Measurements from ENCODE around the gene TLE5.
A peak's percentile ranks its signal among the peaks of the same experiment; 100 is the strongest.

Gene TLE5

DNA sequence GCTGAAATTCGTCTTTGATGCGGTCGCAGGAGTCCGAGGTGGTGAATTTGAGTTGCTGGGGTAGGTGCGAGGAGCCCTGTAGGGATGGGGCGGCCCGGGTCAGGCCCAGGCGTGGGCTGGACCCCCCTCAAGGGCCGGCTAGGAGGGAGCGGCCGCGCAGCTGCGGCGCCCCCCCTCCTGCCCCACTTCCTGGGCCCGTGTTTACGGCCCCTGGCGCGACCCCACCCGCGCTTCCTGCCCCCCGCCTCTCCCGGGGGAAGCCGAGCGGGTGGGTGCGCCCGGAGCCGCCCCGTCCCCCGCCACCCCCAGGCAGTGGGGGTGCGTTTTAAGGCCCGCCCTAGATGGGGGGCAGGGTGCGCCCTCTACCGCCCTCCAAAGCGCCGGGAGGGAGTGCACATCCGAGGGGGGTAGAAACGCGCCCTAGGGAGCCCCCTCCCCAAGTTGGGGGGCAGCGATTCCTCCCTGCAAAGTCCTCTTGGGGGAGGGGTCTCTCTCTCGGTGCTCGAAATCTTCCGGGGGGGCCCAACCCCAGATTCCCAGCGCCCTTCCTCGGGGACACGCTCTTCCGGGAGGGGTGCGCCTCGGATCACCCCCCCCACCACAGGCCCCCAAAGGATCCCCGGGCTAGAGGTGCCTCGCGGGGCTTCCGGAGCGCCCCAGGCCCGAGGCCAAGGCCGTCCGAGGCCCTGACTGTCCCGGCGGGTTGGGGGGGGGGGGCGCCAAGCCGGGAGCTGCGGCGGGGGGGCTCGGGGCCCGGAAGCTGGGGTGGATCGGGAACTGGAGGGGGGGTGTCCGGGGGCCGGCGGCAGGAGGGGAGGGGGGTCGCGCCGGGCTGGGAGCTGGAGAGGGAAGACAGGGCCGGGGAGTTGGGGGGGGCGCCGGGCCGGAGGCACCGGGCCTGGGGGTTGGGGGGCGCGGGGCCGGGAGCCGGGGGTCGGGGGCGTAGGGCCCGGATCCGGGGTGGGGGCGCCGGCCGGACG is 823 bp downstream of the TLE5 start:
- H3K36me3 ChIP-seq (ENCODE audit: insufficient read depth, low read length) = peaks cover 50% of the 10 kb centered on the region
- peak overlapping the region; percentile 74 for H3K4me2 ChIP-seq (ENCODE audit: insufficient read depth, low read length)
- DNase-seq = peak; percentile 86
- peak overlapping the region; percentile 77 to 85 for H3K4me3 ChIP-seq (ENCODE audit: low read depth in 1 of 2, low read length in 2 of 2)
- peak overlapping the region; percentile 99 for H3K9ac ChIP-seq (ENCODE audit: low read depth, low read length)
- ATAC-seq (ENCODE audit: insufficient read depth, low read depth) = peak; percentile 76
- H3K27me3 ChIP-seq (ENCODE audit: insufficient read depth, low read length, poor library complexity) = no peaks in the 10 kb centered on the region
- peaks cover 62% of the 10 kb centered on the region for H3K79me2 ChIP-seq (ENCODE audit: insufficient read depth, low read length)
- H3K27ac ChIP-seq (ENCODE audit: low read length) = peak overlapping the region; percentile 84
- peaks cover 44% of the 10 kb centered on the region for H4K20me1 ChIP-seq (ENCODE audit: insufficient read depth, low read length)
- no peaks in the 10 kb centered on the region for H3K9me3 ChIP-seq (ENCODE audit: insufficient read depth, low read length, severe bottlenecking)
- TF ChIP-seq EZH2 (IDR thresholded peaks at IDR 0.05; ENCODE audit: borderline replicate concordance, low read depth, low read length, severe bottlenecking) = no peak
- TF ChIP-seq, protein P1, sequence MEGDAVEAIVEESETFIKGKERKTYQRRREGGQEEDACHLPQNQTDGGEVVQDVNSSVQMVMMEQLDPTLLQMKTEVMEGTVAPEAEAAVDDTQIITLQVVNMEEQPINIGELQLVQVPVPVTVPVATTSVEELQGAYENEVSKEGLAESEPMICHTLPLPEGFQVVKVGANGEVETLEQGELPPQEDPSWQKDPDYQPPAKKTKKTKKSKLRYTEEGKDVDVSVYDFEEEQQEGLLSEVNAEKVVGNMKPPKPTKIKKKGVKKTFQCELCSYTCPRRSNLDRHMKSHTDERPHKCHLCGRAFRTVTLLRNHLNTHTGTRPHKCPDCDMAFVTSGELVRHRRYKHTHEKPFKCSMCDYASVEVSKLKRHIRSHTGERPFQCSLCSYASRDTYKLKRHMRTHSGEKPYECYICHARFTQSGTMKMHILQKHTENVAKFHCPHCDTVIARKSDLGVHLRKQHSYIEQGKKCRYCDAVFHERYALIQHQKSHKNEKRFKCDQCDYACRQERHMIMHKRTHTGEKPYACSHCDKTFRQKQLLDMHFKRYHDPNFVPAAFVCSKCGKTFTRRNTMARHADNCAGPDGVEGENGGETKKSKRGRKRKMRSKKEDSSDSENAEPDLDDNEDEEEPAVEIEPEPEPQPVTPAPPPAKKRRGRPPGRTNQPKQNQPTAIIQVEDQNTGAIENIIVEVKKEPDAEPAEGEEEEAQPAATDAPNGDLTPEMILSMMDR (IDR thresholded peaks at IDR 0.05; ENCODE audit: borderline replicate concordance, extremely low read depth, low read length, poor library complexity, severe bottlenecking) = peak; percentile 57
- H2AFZ ChIP-seq (ENCODE audit: low read depth, low read length) = peak overlapping the region; percentile 56
- peaks cover 46% of the 10 kb centered on the region for H3K4me1 ChIP-seq (ENCODE audit: insufficient read depth, low read length)

DNA sequence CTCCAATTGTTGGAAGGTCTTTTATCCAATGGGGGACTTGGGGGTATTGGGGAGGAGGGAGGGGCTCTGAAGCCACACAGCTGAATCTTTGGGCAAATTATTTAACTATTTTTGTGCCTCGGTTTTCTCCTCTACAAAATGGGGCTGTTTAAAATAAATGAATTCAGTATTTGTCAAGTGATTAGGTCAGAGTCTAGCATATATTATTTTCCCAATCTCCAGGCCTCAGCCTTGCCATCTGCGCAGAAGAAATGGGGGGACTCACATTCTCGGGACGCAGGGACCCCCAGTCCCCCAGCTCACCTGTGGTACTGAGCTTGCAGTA is 1.5 kb downstream of the TLE5 start:
- Histone ChIP-seq H3K27me3 (ENCODE audit: insufficient read depth, low read length, poor library complexity) (no peaks in the 10 kb centered on the region), H3K9ac (ENCODE audit: low read depth, low read length) (peak overlapping the region; percentile 99), H3K4me3 (ENCODE audit: low read depth in 1 of 2, low read length in 2 of 2) (peak overlapping the region; percentile 77 to 85; a peak in 3 of 4 replicates), H3K79me2 (ENCODE audit: insufficient read depth, low read length) (peaks cover 62% of the 10 kb centered on the region), H3K9me3 (ENCODE audit: insufficient read depth, low read length, severe bottlenecking) (no peaks in the 10 kb centered on the region), H3K4me1 (ENCODE audit: insufficient read depth, low read length) (peaks cover 46% of the 10 kb centered on the region), H3K36me3 (ENCODE audit: insufficient read depth, low read length) (peaks cover 56% of the 10 kb centered on the region), H2AFZ (ENCODE audit: low read depth, low read length) (no peak overlapping the region), H3K27ac (ENCODE audit: low read length) (peak overlapping the region; percentile 84), H4K20me1 (ENCODE audit: insufficient read depth, low read length) (peaks cover 47% of the 10 kb centered on the region), H3K4me2 (ENCODE audit: insufficient read depth, low read length) (peak overlapping the region; percentile 74)
- DNase-seq = no peak
- TF ChIP-seq EZH2 (IDR thresholded peaks at IDR 0.05; ENCODE audit: borderline replicate concordance, low read depth, low read length, severe bottlenecking) = no peak
- TF ChIP-seq, protein P1 (IDR thresholded peaks at IDR 0.05; ENCODE audit: borderline replicate concordance, extremely low read depth, low read length, poor library complexity, severe bottlenecking) = no peak
- ATAC-seq (ENCODE audit: insufficient read depth, low read depth) = no peak

DNA sequence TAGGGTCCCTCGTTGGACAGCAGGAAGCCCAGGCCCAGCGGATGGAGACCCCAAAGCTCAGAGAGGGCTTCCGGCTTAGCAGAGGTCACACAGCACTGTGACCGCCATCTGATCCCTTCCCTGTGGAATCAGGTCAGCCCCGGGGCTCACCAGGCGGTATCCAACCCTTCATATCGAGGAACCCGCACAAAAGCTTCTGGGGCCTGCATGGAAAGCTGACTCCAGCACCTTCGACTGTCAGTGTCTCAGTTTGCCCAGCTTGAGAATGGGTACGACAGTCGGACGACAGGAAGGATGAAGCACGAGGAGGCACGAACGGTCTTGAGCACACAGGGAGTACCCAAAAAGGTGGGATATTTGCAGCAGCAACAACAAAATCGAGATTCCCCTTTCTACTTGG is 2.6 kb downstream of the TLE5 start:
- Histone ChIP-seq H4K20me1 (ENCODE audit: insufficient read depth, low read length) (peaks cover 59% of the 10 kb centered on the region), H3K79me2 (ENCODE audit: insufficient read depth, low read length) (peaks cover 62% of the 10 kb centered on the region), H2AFZ (ENCODE audit: low read depth, low read length) (no peak overlapping the region), H3K36me3 (ENCODE audit: insufficient read depth, low read length) (peaks cover 67% of the 10 kb centered on the region), H3K27me3 (ENCODE audit: insufficient read depth, low read length, poor library complexity) (no peaks in the 10 kb centered on the region), H3K9ac (ENCODE audit: low read depth, low read length) (peak overlapping the region; percentile 99; the same call in 1 of the 2 replicates), H3K27ac (ENCODE audit: low read length) (peak overlapping the region; percentile 66), H3K9me3 (ENCODE audit: insufficient read depth, low read length, severe bottlenecking) (no peaks in the 10 kb centered on the region), H3K4me3 (ENCODE audit: low read depth in 1 of 2, low read length in 2 of 2) (peak overlapping the region in 1 of 2 experiments; percentile 44; a peak in 2 of 4 replicates), H3K4me1 (ENCODE audit: insufficient read depth, low read length) (peaks cover 46% of the 10 kb centered on the region), H3K4me2 (ENCODE audit: insufficient read depth, low read length) (peak overlapping the region; percentile 74)
- ATAC-seq (ENCODE audit: insufficient read depth, low read depth) (no peak), DNase-seq (no peak)
- no peak for TF ChIP-seq EZH2 (IDR thresholded peaks at IDR 0.05; ENCODE audit: borderline replicate concordance, low read depth, low read length, severe bottlenecking)
- TF ChIP-seq, protein P1 (IDR thresholded peaks at IDR 0.05; ENCODE audit: borderline replicate concordance, extremely low read depth, low read length, poor library complexity, severe bottlenecking) = no peak
